GF-D8 (cell line): Measurements from ENCODE around the gene SYCE3.

Experiments
- DNase-seq: peaks from one replicate; lab custom pipeline; 2025; lab: John Stamatoyannopoulos, UW

Gene SYCE3

GRCh38 chr22:50600538-50600937, 37.8 kb upstream of the SYCE3 start, which contains the start of gene MAPK8IP2:
Gene MAPK8IP2 (plus strand): TSS chr22:50600793. CDS start chr22:50600819, 26 bp downstream.
- no peak for DNase-seq

- DNase-seq: no peak
Observed at GRCh38 chr22:50599816-50600455, 37.2 kb upstream of the SYCE3 start.

GRCh38 chr22:50597097-50597496, 34.4 kb upstream of the SYCE3 start:
- DNase-seq: no peak

DNA sequence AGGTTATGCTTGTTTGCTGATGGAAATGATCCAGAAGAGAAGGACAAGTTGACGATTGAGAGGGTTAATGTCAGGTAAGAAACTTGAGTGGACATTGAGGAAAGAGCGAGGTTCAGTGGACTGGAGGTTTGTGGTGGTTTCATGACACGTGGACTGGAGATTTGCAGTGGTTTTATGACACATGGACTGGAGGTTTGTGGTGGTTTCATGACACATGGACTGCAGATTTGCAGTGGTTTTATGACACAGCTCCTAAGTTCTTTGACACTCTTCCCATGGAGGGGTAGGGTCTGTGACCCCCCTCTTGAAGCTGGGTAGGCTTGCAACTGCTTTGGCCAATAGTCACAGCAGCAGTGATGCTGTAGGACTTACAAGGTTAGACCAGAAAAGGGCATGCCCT, 32.5 kb upstream of the SYCE3 start:
- DNase-seq: no peak

- no peak for DNase-seq
Observed at GRCh38 chr22:50587407-50587806, 24.7 kb upstream of the SYCE3 start.

GRCh38 chr22:50586416-50586815, 23.7 kb upstream of the SYCE3 start:
- DNase-seq: no peak

GRCh38 chr22:50585781-50586180, 23.1 kb upstream of the SYCE3 start:
- DNase-seq: no peak

DNA sequence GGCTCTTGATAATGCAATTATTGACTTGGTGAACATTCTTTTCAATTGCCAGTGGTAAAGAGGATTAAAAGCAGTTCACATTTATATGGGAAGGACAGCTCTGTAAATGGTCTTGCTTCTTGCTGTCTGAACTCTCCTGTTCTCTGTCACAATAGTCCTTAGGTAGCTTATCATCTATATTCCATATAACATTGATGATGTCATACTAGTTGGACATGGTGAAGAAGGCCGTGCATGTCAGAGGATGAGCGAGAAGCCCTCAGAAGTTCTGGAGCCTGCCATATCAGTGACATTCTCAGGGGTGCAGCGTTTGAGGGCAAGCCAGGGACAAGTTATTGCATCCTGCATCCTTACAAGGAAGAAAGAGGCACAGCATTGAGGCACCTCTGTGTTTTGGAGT, 22.5 kb upstream of the SYCE3 start:
- DNase-seq: no peak

- no peak for DNase-seq
Observed at GRCh38 chr22:50584106-50585096, 21.7 kb upstream of the SYCE3 start.

- no peak for DNase-seq
Observed at GRCh38 chr22:50583294-50583861, 20.7 kb upstream of the SYCE3 start.

GRCh38 chr22:50582493-50583293, 20.0 kb upstream of the SYCE3 start, which contains the start of gene CHKB:
Gene CHKB (minus strand): TSS chr22:50582849. CDS start chr22:50582781, 68 bp downstream.
- peak; percentile 91 for DNase-seq

- DNase-seq: no peak
Observed at GRCh38 chr22:50581950-50582492, 19.3 kb upstream of the SYCE3 start.

- no peak for DNase-seq
Observed at GRCh38 chr22:50581031-50581949, 18.6 kb upstream of the SYCE3 start.

GRCh38 chr22:50579752-50580151, 17.0 kb upstream of the SYCE3 start:
- DNase-seq: no peak

- no peak for DNase-seq
Observed at GRCh38 chr22:50578776-50579310, 16.1 kb upstream of the SYCE3 start.

GRCh38 chr22:50577987-50578775, 15.5 kb upstream of the SYCE3 start, which contains the start of gene CPT1B:
Gene CPT1B (minus strand): TSS chr22:50578427. CDS start chr22:50577915, 512 bp downstream.
- DNase-seq: no peak

DNA sequence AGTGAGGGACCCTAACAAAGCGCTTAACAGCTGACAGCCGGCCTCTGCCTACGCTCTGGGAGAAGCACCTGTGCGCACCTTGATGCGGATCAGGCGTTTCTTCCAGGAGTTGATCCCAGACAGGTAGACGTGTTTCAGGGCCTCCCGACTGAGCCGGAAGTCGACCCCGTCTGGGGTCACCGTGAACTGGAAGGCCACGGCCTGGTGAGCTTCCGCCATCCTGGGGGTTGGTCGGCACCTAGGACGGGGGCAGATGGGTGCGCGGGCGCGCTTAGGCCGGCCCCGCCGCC, 14.9 kb upstream of the SYCE3 start:
- DNase-seq: no peak

- DNase-seq: no peak
Observed at GRCh38 chr22:50576806-50577696, 14.3 kb upstream of the SYCE3 start.
